Femur (tissue), 1 donor: ENCODE data around the gene MYH10.

Experiments
- DNase-seq: peaks from one replicate; pipeline ENCODE4 v3.0.0-alpha.2; 2017

MYH10 gene

DNA sequence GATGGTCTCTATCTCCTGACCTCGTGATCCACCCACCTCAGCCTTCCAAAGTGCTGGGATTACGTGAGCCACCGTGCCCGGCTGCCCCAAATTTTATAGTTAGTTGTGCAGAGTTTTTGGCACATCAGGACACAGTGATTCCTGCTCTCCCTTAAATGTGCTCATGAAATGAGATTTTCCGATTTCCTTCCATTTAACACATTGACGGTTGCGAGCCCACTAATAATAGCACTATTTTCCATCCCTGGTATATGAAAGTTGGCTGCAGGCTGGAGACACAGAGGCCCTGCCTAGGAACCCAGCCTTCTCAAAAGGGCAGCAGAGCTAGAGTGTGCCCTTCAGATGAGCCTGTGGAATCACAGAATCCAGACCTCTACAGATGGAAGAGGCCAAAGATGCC lies 17.4 kb upstream of the MYH10 start:
- peak; percentile 49 for DNase-seq

DNA sequence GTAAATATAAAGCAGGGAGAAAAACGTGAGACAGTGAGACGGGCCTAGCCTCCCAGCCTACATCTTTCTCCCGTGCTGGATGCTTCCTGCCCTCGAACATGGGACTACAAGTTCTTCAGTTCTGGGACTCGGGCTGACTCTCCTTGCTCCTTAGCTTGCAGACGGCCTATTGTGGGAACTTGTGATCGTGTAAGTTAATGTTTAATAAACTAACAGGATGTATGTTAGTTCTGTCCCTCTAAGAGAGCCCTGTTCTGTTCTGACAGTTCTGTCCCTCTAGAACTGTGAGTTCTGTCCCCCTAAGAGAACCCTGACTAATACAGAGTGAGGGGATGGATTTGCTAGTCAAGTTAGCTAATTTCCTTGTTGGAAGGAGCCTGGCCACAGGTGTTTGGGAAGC lies 16.7 kb upstream of the MYH10 start:
- no peak for DNase-seq

DNA sequence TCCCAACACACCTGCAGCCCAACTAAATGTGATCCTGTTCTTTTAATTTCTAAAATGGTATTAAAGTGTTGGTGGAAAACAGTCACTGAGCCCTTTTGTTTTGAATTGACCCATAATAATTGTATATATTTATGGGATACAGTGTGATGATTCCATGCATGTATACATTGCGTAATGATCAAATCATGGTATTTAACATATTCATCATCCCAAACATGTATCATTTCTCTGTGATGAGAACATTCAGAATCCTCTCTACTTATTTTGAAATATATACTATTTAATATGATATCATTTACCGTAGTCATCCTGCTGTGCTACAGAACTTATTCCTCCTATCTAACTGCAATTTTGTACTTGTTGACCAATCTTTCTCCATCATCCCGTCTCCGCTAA lies 14.0 kb upstream of the MYH10 start:
- no peak for DNase-seq

DNA sequence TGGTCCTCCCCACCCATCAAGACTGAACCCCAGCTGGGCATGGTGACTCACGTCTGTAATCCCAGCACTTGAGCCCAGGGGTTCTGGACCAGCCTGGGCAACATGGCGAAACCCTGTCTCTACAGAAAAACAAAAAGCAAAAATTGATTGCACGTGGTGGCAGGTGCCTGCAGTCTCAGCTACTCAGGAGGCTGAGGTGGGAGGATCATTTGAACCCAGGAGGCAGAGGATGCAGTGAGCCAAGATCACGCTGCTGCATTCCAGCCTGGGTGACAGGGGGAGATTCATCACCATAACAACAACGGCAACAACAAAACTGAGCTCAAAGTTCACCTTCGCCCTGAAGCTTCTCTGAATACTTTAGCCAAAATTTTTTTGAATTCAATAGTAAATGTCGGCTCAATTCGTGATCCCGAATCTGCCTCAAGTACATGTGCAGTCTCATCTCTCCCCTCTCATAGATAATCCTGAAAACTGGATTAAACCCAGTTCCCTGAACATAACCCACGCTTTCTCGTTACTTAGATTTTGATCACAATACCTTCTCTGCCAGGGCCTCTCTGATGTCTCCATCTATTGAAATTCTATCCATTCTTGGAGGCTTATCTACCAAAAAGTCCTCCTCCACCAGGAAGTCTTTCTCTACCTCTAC lies 13.5 kb upstream of the MYH10 start:
- no peak for DNase-seq

DNA sequence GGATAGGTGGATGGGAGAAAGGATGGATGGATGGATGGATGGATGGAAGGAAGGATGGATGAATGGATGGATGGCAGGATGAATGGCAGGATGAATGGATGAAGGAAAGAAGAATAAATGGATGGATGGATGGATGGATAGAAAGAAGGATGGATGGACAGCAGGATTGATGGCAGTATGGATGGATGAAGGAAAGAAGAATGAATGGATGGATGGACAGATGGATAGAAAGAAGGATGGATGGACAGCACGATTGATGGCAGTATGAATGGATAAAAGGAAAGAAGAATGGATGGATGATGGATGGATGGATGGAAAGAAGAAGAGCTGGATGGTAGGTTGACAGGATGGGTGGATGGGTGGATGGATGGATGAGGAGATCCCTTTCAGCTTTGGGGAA lies 9.2 kb upstream of the MYH10 start:
- no peak for DNase-seq

DNA sequence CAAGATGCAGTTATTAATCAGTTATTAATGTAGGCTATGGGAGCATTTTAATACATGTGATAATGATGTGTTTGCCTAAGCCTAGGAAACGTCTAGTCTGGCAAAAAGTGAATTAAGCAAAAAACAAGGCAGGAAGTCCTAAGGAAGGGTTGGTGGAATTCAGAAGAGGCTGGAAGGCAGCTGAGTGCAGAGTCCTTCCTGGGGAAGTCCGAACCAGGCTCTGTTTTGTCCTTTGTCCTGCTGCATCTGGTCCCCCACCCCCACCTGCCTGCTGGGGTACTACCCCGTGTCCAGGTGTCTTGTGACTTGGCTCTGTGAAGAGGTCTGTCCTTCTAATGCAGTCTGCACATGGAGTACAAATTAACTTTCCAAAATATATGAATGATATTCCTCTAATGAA lies 1.5 kb upstream of the MYH10 start:
- DNase-seq: no peak

DNA sequence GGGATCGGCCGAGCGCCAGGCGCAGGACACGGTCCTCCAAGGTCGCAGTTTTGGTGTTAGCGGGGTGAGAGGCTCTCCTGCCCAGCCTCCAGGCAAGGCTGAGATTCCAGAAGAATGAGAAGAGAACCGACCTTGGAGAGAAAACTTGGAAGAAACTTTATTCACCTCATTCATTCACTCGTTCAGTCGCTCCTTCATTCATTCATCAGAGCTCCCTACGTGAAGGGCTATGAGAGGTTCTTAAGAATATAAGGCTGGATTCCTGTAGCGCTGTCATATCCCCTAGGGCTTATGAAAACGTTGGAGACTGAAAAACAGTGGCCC lies 991 bp upstream of the MYH10 start:
- DNase-seq: no peak

DNA sequence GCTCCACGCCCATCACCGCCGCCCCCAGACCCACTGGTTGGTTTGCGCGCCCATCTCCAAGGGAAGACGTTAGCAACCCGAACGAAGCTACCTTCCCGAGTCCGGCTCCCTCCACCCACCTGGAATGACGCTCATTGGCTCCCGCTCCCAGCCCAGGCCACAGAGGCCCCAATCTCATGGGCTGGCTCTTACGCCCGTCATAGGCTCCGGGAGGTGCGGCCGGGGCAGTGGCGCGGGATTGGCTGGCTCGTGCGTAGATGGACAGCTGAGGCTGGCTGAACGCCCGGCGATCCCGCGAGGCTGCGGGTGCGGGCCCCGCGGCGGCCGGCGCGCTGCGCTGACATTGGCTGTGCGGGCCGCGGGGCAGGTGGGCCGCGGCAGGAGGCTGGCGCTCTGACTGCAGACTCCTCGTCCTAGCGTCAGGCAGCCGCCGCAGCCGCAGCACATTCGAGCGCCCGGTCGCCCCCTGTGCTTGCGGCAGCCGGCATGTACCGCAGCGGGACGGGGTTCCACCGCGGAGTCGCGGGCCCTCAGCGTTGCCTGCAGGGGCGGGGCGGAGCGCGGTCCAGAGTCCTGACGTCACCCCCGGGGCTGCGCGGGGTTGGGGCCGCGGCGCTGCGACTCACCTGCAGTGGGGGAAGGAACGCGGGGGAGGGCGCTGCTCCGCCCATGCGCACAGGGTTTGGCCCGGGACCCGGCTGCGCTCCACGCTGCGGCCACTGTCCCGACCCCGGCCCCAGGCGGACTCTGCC lies 453 bp upstream of the MYH10 start:
- DNase-seq: peak; percentile 100

DNA sequence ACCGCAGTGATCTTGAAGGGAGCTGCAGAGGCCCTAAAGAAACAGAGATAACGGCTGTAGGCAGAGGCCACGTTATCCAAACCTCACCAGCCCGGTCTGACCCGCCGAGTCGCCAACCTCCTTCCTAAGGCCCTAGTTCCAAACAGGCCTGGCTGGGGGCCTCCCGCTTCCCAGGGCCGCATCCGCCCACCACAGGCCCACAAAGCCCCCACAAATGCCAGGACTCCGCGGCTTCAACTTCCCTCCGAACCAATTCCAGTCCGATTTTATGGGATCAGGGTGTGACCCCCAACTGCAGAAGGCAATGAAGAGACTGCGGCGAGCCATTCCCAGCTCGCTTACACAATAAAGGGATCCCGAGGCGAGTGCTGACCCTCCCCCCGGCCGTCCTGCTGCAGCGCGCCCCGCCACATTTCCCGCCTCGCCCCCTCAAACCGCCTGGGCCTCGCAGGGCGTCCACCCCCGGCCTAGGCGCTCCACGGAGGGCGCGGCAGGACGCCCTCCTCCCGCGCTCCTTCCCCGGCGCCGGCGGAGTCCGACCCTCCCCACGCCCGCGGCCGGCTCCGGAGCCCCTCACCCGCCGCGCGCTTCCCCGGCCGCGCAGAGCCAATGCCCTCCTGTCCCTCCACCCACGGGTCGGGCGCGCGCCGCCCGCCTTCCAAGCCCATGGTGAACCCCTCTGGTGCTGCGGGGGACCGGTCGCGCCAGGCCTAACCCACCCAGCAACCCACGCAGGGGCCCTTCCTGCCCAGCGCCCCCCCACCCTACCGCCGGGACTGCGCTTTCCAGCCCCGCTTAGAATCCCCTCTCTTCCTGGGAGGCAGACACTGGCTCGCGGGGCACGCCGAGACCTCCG lies 926 bp downstream of the MYH10 start:
- DNase-seq: peak; percentile 63

DNA sequence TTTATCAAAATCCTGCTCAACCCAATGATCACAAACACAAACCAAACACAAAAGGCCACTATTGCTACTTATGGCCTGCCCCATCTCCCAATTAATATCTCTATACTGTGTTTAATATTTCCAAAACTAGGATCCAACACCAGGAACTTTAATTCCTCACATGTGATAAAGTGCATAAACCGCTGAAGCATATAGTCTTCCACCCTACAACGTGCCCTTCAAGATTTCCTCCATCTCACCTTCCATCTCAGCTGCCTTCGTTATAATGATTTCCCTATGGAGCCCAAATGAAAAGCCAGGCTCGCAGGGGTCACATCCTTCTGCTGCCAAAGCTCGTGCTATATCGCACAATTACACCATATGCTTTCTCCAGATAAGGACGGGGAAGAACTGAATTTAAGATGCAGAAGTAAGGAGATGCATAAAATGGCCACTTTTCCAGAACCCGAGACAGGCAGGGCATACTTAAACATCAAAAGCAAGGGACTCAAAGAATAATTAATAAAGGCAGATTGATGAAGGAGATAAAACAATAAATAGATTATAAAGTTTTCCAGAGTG lies 1.8 kb downstream of the MYH10 start:
- no peak for DNase-seq

DNA sequence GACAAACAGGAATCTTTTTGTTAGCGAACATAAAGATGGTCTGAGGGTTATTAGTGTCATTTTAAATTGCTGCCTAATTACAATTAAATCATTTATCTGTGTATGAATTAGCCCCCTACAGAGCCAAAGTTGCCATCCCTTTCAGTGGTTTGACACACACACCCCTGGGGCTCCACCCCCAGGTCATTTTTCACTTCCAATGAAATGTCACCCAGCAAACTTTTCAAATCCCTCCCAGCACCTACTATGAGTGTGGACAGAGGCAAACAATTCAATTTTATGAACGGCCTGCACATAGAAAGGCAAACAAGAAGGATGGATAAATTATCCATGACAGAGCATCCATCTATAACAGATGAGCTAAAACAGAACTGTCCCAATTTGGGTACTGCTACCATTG lies 2.4 kb downstream of the MYH10 start:
- no peak for DNase-seq

DNA sequence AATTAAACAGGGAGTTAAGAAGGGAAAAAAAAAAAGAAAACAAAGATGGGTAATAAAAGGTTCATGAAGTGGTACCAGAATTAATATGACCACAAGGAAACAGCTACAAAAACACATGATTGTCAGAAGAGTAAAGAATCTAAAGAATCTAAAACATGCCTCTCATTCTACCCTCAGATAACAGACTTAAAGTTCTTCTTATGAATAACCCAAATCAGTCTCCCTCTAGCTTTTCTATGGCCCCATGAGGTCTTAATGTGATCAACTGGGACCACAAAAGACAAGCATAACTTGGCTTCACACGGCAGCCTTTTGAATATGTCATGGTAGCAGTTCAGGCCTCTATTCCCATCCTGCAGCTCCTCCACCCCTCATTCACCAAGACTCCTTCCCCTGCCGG lies 6.9 kb downstream of the MYH10 start:
- no peak for DNase-seq

DNA sequence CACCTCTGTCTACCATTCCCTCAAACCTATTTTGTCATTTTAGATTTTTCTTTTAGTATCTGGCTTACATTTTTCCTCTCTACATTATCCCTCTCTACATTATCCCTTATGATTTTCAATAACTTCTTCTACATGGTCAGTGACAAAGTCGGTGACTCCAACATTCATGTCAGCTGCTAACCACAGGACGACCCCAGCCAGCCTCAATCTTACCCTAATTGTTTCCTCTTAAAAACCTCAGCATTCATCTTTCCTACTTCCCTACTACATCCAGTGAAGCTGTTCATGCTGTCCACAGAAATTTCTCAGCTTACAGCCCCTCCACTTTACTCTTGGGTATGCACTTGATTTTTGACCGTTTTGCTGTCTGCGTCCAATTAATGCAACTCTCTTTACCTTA lies 8.3 kb downstream of the MYH10 start:
- DNase-seq: no peak

DNA sequence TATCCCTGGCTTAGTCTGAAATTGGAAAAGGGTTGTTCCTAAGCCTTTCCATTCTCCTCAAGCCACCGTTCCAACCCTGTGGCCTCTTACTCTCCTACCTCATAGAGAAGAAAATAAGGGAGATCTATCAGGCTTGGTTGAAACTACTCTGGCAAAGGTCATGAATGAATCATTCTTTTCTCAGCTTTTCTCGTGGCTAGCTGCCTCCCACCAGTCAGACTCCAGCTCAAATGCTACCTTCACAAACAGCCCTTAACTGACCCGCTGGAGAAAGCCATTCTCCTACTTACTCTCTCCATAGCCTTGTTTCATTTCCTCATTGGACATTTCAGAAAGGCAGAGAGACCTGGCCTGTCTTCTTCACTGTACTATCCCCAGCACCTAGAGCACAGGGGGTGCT lies 8.9 kb downstream of the MYH10 start:
- no peak for DNase-seq

DNA sequence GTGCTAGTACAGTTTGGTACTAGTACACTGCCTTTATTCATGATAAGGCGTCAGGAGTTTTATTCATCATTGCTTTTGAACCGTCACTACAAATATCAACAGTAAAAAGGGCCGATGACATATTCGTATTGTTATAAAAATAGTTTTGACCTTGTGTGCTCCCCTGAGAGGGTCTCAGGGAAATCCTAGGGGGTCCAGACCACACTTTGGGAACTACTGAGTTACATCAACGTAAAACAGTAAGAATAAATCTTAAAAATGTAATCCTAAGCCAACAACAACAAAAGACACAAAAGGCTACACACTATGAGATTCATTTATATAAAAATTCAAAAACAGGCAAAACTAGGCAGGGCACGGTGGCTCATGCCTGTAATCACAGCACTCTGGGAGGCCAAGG lies 11.2 kb downstream of the MYH10 start:
- no peak for DNase-seq

DNA sequence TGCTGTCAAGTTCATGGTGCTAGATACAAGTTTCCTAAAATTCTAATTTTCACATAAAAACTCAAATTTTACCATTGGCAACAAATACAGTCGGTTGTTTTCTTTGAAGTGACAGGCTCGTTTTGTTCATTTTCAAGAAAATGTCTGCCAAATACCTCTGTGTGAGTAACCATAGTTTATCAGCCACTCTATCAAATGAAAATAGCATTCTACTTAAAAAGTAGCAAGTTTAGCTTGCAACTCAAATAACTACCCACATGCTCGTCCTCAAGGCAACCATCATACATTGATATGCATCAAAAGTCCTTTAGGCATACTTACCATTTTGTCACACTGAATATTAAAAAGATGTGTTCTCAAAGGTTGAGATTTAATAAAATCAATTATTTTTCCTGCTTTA lies 11.7 kb downstream of the MYH10 start:
- DNase-seq: no peak

DNA sequence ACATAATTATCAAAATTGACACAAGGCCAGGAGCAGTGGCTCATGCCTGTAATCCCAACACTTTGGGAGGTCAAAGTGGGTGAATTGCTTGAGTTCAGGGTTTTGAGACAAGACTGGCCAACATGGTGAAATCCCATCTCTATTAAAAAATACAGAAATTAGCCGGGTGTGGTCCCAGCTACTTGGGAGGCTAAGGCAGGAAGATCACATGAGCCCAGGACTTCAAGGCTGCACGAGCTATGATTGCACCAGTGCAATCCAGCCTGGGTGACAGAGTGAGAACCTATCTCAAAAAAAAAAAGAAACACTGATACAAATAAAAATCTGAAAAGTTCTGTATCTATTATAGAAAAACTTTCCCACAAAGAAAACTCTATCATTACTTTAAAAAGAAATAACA lies 15.5 kb downstream of the MYH10 start:
- DNase-seq: no peak

DNA sequence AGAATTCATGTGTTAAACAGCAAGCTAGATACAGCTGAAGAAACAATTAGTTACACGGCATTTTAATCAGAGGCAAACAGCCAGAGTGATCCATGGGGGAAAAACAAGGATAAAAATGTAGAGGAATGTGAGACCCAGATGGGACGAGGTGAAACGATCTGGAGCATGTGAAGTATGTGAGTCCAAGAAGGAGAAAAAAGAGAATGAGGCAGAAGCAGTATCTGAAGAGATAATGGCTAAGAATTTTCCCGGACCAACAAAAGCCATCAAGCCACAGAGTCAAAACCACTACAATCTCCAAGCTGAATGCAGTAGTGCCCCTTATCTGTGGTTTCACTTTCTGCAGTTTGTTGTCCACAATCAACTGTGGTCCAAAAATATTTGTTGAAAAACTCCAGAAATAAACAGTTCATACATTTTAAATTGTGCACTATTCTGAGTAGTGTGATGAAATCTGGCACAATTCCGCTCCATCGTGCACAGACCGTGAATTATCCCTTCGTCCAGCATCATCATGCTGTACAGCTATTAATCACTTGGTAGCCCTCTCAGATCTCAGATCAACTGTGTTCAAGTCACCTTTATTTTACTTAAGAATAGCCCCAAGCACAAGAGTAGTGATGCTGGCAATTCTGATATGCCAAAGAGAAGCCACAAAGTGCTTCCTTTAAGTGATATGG lies 18.8 kb downstream of the MYH10 start:
- no peak for DNase-seq

DNA sequence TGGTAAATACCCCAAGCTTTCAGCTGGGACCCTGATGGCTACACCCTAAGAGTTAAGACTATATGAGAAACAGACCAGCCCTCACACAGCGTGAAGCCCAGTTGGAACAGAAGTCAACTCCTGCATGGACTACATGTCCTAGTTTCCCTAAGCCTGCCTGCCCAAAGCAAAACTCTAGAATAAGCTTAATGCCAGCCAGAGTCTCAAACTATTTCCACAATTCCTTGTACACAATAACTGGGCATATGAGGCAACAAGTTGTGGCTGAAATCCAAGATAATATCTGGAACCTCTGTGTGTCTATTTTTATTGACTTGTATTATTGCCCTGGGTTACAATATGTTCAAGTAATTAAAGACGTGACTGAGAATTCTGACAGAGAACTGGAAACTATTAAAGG lies 19.4 kb downstream of the MYH10 start:
- DNase-seq: no peak

DNA sequence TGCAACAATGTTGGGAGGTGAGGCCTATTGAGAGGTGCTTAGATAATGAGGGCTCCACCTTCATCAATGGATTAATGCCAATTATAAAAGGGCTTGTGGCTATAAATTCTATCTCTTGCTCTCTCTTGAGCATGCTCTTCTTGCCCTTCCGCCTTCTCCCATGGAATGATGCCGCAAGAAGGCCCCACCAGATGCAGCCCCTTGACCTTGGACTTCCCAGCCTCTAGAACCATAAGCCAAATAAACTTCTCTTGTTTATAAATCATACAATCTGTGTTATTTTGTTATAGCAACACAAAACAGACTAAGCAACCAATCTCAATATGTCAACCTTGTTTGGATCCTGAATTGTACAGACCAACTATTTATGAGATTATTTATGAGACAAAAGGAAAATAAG lies 20.0 kb downstream of the MYH10 start:
- DNase-seq: no peak

DNA sequence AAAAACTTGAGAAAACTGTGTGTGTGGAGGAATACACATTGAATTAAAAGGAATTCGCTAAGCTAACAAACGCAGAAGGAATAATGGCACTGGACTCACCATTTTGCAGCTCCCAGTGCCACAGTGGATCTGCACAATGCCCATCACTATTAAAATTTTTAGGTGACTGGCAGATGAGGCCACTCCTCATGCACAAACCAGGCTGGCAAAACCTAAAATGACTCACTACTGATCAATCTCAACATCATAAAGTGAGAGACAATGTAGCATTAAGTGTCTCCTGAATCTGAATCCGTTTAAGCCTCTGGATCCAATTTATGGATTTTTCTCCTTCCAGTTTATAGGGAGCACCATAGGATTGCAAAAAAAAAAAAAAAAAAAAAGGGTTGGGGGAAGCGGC lies 20.6 kb downstream of the MYH10 start:
- DNase-seq: no peak

DNA sequence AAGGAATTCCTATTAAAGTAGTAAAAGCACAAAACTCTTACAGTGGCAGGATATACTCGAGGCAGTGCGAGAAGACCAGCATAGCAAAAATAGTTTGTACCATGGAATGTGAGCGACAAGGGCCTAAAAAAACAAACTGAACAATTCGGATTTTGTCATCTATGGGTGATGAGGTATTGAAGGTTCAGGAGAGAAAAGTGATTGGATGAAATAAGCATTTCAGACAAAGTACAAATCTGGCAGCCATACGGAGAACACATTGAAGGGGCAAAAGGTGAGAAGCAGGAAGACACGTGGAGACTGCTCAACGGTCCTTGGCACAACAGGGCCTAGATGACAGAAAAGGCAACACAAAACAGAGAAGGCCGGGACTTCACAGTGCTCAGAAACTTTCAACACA lies 22.5 kb downstream of the MYH10 start:
- DNase-seq: no peak

DNA sequence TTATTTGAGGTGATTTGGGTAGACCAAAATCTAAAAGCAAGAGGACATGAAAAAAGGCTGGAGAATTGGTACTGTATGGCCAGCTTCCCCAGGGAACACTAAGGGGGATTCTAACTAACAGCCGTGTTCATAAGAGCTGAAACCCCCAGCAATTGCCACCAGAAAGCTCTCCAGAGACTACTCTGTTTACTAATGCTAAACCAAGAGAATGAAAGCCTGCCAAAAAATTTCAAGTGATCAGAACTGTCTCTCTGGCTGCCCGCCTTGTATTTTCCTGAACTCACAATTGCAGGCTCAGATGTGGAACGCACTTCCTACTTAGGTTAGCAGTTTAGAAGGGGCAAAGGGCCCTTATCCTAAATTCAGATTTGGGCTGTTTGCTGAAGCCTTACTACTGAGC lies 24.1 kb downstream of the MYH10 start:
- DNase-seq: peak; percentile 36
